Endometrial microvascular endothelial cells (primary cell): ENCODE data around the gene LTC4S. TPM values are rescaled to one million over a fixed set of nuclear protein-coding genes. Genes with fewer than 3 reads are reported as not detected.

ENCODE experiments used
- in situ Hi-C: cut with HindIII; loops from 2 replicates; pipeline ENCODE4 v1.10.0; 2017; ENCODE audit warnings: low sequenced_read_pairs, low pct_unique_long_range_greater_than_20kb; ENCODE audit errors: inconsistent ontology term
- total RNA-seq: library from RNA; depleted of rRNA; stranded (reverse); fragments of >200 nt; gene quantifications from one replicate; pipeline ENCODE4 v1.2.3, GENCODE V29; 2015; ENCODE audit errors: inconsistent ontology term

The LTC4S gene
- total RNA-seq, 1 donor from 2014 or later: not detected

- in situ Hi-C loops: no loop called here
Measured at GRCh38 chr5:179820127-179820482, 26.3 kb downstream of the LTC4S start.

DNA sequence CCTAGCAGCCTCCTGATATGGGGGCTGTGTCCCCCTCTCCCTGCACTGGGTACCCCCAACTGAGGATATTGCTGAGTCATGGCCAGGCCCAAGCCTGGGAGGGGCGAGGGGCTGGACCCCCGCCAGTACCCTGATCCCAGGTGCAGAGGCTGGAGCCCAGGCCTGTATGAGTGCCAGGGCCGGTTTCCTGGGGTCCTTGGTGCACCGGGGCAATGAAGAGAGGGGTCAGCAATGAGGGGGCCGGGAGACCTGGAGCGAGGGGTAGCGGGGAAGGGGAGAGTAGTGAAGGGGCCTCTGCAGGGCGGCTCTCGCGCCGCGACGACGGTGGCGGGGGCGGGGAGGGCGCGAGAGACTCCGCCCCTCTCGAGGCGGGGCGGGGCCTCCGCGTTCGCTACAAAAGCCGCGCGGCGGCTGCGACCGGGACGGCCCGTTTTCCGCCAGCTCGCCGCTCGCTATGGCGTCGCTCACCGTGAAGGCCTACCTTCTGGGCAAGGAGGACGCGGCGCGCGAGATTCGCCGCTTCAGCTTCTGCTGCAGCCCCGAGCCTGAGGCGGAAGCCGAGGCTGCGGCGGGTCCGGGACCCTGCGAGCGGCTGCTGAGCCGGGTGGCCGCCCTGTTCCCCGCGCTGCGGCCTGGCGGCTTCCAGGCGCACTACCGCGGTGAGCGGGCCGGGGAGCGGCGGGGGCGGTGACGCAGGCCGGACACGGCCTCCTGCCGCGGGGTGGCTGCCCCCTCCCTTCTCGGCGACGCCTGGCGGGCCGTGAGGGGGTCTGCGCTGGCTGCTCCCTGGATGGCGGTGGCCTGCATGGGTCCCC is 26.9 kb downstream of the LTC4S start, which contains the start of gene SQSTM1:
Gene SQSTM1, plus strand, starts transcription at position 423 of the 815 bp plus-strand sequence. Its CDS starts 32 bp downstream, at position 455.
- in situ Hi-C loops: no loop called here

GRCh38 chr5:179821298-179822058 is 27.7 kb downstream of the LTC4S start:
- in situ Hi-C loops: no loop called here

DNA sequence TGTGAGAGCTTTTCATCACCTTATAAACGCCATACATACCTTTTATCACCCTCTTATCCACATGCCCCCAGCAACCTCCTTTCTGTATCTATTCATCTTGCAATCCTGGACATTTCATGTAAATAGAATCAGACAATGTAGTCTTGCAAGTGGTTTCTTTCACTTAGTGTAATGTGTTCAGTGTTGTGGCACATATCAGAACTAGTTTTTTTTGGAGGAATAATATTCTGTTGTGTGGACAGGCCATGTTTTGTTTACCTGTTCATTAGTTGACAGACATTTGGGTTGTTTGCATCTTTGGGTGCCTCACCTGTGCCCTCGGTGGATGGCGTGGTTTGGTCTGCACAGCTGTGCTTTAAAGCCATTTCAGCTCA is 28.3 kb downstream of the LTC4S start:
- in situ Hi-C loops: no loop called here

DNA sequence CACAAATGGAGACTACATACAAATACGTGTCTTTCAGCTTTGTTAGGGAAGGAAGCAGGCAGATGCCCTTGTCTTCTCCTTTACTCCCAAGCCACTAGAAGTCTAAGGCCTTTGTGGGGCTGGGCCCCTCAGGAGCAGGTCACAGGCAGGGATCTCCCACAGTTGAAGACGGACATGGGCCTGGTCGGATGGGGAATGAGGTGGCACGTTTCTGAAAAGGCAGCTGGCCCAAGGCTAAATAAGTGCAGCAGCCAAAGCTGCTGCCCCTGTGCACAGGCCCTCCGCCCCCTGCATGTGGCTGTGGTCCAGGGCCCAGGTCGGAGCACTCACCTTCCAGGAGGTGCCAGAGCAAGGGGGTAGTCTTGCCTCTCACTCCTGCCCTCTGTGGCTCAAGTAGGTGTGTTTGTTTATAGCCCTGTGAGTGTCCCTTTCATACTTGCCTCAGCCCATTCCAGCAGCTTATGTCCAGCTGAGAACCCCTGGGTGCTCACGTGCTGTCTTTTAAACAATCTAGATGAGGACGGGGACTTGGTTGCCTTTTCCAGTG is 28.7 kb downstream of the LTC4S start:
- in situ Hi-C loops: no loop called here

DNA sequence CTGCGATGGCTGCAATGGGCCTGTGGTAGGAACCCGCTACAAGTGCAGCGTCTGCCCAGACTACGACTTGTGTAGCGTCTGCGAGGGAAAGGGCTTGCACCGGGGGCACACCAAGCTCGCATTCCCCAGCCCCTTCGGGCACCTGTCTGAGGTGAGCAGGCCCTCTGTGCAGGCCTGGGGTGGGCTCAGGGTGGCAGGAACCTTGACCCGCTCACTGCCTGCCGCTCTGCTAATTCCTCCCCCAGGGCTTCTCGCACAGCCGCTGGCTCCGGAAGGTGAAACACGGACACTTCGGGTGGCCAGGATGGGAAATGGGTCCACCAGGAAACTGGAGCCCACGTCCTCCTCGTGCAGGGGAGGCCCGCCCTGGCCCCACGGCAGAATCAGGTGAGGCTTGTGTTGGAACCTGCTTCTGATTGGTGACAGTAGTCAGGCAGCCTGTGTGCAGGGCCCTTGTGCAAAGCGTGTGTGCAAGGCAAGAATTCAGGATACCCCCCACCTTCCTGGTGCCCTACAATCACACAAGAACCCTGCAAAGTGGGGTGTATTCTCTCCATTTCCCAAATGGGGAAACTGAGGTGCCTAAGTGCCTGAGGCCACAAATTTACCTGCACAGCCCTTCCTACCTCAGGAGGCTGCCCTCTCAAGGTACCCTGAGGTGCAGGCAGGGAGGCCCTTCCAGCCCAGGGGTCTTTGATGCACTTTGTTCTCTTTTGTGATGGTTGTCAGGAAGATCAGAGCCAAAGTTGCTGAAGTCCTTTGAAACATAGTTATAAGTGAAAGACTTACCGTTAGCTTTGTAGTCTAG is 30.4 kb downstream of the LTC4S start:
- in situ Hi-C loops: no loop called here

- in situ Hi-C loops: no loop called here
Measured at GRCh38 chr5:179824745-179825112, 30.9 kb downstream of the LTC4S start.

DNA sequence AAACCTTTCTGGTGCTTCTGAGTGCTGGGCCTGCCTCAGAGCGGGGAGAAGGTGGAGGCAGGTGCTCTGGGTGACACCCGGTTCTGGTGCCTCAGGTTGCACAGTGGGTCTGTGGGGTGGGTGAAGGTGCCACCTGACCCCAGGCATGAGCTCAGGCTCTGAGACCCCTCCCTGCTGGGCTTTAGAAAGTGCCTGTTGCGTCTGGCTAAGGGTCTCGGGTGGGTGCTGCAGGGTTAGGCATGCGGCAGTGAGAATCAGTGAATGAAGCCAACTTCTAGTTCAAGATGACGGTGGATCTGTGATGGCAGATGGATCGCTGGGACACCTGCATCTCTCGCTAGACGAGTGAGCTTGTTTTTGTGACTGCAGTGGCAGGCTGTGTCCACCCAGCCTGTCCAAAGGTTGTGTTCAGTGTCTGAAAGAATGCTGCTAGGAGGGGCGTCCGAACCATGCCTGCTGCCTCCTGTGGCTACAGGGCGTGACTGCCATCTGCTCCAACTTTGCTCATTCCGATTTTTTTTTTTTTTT is 31.9 kb downstream of the LTC4S start:
- in situ Hi-C loops: no loop called here

DNA sequence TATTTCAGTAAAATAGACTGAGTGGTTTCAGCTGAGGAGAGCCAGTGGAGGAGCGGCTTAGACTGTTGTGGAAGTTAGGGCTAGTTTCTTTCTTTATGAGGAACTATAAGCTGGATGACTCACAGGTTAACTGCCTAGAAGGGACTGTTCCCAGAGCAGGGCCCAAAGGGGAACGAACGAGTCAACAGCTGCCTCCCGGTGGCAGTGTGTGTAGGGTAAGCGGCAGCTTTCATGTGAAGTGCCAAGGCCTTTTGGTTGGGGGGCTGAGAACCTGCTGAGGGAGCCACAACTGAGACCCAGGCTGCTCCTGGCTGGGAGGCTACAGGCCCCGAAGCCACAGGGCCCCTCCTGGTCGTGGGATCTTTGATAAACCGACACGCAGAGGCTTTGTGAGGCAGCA is 33.9 kb downstream of the LTC4S start:
- in situ Hi-C loops: no loop called here

- in situ Hi-C loops: no loop called here
Measured at GRCh38 chr5:179828756-179829421, 35.1 kb downstream of the LTC4S start.

GRCh38 chr5:179829732-179830435 is 36.1 kb downstream of the LTC4S start:
- in situ Hi-C loops: no loop called here

GRCh38 chr5:179830818-179831468 is 37.2 kb downstream of the LTC4S start:
- in situ Hi-C loops: no loop called here

GRCh38 chr5:179832039-179832745 is 38.4 kb downstream of the LTC4S start:
- in situ Hi-C loops: no loop called here

GRCh38 chr5:179833056-179833708 is 39.4 kb downstream of the LTC4S start:
- in situ Hi-C loops: no loop called here

GRCh38 chr5:179833709-179834070 is 39.9 kb downstream of the LTC4S start:
- in situ Hi-C loops: no loop called here

GRCh38 chr5:179834120-179834519 is 40.3 kb downstream of the LTC4S start:
- in situ Hi-C loops: no loop called here
